PFSK-1 (cell line): Measurements from ENCODE around the gene CREB3L2.

ENCODE experiments used
- FOXP2 ChIP-seq: optimal IDR thresholded peaks from 2 replicates; pipeline ENCODE3; 2011; ENCODE audit warnings: borderline replicate concordance, control low read depth, inconsistent platforms; ENCODE audit not compliant: insufficient read depth; ENCODE audit errors: extremely low read length, extremely low read depth
- POLR2AphosphoS5 ChIP-seq: IDR thresholded peaks from 2 replicates; pipeline ENCODE4 v1.6.1; 2012; ENCODE audit warnings: low read depth, mild to moderate bottlenecking, control low read depth, low read length, moderate library complexity
- REST ChIP-seq, 2 experiments: IDR thresholded peaks; 2 replicates each; pipeline versions ENCODE4 v1.6.1 to v1.8.0; 2011 to 2012; ENCODE audit warnings: low read depth in 2 of 2, low read length in 2 of 2, control low read depth in 1 of 2, inconsistent platforms in 1 of 2, mild to moderate bottlenecking in 1 of 2, moderate library complexity in 1 of 2; ENCODE audit not compliant: insufficient read depth in 1 of 2
- SIN3A ChIP-seq: IDR thresholded peaks from 2 replicates; pipeline ENCODE4 v1.6.1; 2012; ENCODE audit warnings: mild to moderate bottlenecking, low read length, moderate library complexity, borderline replicate concordance; ENCODE audit not compliant: insufficient read depth
- TAF1 ChIP-seq: IDR thresholded peaks from 2 replicates; pipeline ENCODE4 v1.6.1; 2012; ENCODE audit warnings: low read length, control low read depth, borderline replicate concordance; ENCODE audit not compliant: insufficient read depth

GRCh38 chr7:137862964-137863363 lies 138.9 kb downstream of the CREB3L2 start:
- TF ChIP-seq REST (IDR thresholded peaks at IDR 0.05; ENCODE audit: insufficient read depth in 1 of 2, low read depth in 2 of 2, low read length in 2 of 2) (no peak), SIN3A (no peak), POLR2AphosphoS5 (no peak), TAF1 (no peak), FOXP2 (no peak)
